Tibial artery (tissue), 4 donors: ENCODE data around the gene VAV2.

Experiments
- DNase-seq, 2 donors: peaks; one replicate each; pipeline ENCODE4 v3.0.0-alpha.2; 2019
- H3K27ac ChIP-seq, 2 donors: fragments of 200-600 bp; sonication (generic) in 1 of 2; 1 replicate in 1 of 2; 2 replicates in 1 of 2; pipeline ENCODE4 v1.5.1; 2018 to 2019; ENCODE audit warnings: mild to moderate bottlenecking in 1 of 2
- H3K27me3 ChIP-seq, 2 donors: fragments of 200-600 bp; sonication (generic) in 1 of 2; one replicate each; pipeline versions ENCODE4 v1.5.1 to v1.6.0; 2016 to 2019
- H3K36me3 ChIP-seq, 3 donors: fragments of 200-600 bp; sonication (generic) in 2 of 3; one replicate each; pipeline ENCODE4 v1.5.1; 2016 to 2019; ENCODE audit warnings: mild to moderate bottlenecking in 2 of 3
- H3K4me1 ChIP-seq, 4 donors: fragments of 200-600 bp; sonication (generic) in 2 of 4; 1 replicate in 3 of 4; 2 replicates in 1 of 4; pipeline ENCODE4 v1.5.1; 2016 to 2019
- H3K4me3 ChIP-seq, 2 donors: fragments of 200-600 bp; sonication (generic) in 1 of 2; 1 replicate in 1 of 2; 2 replicates in 1 of 2; pipeline ENCODE4 v1.5.1; 2018 to 2019; ENCODE audit warnings: mild to moderate bottlenecking in 2 of 2
- H3K9me3 ChIP-seq, 3 donors: fragments of 200-600 bp; sonication (generic) in 1 of 3; one replicate each; pipeline ENCODE4 v1.5.1; 2016 to 2019
- intact Hi-C: fragments of 100-400 bp; cut with DNase I; formaldehyde crosslinking; loops from one replicate; pipeline ENCODE4 v1.15.0; 2023; ENCODE audit warnings: low total_unique reads
- TF ChIP-seq, protein P1 (sequence below), 2 experiments: fragments of 200-600 bp in 1 of 2; fragments of 450-650 bp in 1 of 2; IDR thresholded peaks; one replicate each; pipeline ENCODE4 v1.5.1; 2017 to 2019; ENCODE audit warnings: antibody characterized with exemption in 2 of 2, mild to moderate bottlenecking in 1 of 2, moderate library complexity in 1 of 2

VAV2 gene

DNA sequence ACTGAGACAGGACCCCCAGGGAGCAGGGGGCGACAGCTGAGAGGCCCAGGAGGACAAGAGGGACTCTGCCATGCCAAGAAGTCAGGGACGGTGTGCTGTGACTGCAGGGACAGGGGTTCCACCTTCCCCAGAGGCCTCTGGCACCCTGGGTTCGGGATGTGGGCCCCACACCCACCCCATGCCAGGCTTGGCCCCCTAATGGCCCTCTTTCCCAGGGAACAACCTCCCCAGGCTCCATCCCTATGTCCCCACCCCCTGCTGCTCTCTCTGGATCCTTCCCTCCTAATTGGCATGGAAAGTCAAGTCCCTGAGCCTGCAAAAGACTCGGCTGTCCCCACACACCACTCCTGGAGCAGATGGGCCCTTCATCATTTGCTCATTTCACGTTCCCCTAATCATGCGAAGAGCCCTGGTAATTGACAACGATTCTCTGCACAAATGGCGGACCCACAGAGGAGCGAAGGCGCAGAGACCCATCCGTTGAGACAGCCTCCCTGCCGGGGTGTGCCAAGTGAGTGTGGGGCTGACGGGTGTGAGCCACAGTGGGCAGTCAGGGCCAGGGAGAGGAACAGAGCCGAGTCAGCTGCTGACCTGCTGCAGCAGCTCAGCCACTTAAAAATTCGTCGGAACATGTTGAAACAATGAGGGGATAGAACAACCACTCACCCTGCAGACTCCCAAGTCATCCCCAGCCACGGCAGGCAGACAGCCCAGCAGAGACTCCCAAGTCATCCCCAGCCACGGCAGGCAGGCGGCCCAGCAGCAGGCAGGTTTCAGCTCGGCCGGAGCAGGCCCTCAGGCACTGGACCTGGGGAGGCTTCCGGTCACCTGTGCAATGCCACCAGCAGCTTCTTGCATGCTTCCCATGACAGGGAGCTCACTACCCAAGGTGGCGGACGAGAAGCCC is 109.0 kb downstream of the VAV2 start:
- TF ChIP-seq, protein P1, sequence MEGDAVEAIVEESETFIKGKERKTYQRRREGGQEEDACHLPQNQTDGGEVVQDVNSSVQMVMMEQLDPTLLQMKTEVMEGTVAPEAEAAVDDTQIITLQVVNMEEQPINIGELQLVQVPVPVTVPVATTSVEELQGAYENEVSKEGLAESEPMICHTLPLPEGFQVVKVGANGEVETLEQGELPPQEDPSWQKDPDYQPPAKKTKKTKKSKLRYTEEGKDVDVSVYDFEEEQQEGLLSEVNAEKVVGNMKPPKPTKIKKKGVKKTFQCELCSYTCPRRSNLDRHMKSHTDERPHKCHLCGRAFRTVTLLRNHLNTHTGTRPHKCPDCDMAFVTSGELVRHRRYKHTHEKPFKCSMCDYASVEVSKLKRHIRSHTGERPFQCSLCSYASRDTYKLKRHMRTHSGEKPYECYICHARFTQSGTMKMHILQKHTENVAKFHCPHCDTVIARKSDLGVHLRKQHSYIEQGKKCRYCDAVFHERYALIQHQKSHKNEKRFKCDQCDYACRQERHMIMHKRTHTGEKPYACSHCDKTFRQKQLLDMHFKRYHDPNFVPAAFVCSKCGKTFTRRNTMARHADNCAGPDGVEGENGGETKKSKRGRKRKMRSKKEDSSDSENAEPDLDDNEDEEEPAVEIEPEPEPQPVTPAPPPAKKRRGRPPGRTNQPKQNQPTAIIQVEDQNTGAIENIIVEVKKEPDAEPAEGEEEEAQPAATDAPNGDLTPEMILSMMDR (IDR thresholded peaks at IDR 0.05), result no peak
- no peaks in the 10 kb centered on the region for H3K27me3 ChIP-seq
- no peaks in the 10 kb centered on the region for H3K9me3 ChIP-seq
- DNase-seq, result no peak
- H3K4me3 ChIP-seq, result no peak overlapping the region
- intact Hi-C loops, result no loop called here
- no peak overlapping the region for H3K27ac ChIP-seq
- peaks cover 0 to 9% (median 0%) of the 10 kb centered on the region in 4 donors for H3K4me1 ChIP-seq
- H3K36me3 ChIP-seq, result no peaks in the 10 kb centered on the region

DNA sequence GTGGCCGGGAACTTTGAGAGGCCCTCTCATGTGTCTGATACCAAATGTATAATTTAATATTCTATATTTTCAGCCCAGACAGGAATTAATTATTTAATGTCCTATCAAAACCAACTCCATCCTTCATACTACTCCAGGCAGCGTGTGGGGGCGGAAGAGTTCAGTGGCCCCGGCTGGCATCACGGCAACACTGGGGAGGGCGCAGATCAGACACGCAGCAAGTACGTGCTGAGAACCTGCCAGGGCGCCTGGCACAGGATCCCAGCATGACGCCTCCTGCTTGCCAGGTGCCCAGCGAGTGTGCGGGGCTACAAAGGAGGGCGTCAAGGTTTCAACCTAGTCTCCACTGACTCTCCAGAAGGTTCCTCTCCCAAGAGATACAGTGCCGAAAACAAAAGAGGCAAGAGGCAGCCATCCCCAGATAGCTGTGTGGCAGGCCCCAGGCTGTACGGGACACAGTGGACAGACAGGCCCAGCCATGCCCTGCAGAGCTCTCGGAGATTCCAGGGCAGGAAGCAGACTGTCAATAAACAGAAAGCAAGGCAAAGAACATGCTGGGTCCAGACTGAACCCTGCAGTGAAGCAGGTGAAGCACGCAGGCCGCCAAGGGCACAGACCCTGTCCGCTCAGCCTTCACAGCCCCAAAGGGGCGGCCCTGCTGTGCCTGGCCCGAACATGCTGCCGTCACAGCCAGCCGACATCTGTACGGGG is 110.3 kb downstream of the VAV2 start:
- no peaks in the 10 kb centered on the region for H3K9me3 ChIP-seq
- no peak overlapping the region for H3K4me3 ChIP-seq
- no peaks in the 10 kb centered on the region for H3K36me3 ChIP-seq
- no peak for DNase-seq
- no peak overlapping the region for H3K27ac ChIP-seq
- TF ChIP-seq, protein P1 (IDR thresholded peaks at IDR 0.05), result no peak
- peaks cover 0 to 9% (median 0%) of the 10 kb centered on the region in 4 donors for H3K4me1 ChIP-seq
- no peaks in the 10 kb centered on the region for H3K27me3 ChIP-seq
- intact Hi-C loops, result no loop called here

DNA sequence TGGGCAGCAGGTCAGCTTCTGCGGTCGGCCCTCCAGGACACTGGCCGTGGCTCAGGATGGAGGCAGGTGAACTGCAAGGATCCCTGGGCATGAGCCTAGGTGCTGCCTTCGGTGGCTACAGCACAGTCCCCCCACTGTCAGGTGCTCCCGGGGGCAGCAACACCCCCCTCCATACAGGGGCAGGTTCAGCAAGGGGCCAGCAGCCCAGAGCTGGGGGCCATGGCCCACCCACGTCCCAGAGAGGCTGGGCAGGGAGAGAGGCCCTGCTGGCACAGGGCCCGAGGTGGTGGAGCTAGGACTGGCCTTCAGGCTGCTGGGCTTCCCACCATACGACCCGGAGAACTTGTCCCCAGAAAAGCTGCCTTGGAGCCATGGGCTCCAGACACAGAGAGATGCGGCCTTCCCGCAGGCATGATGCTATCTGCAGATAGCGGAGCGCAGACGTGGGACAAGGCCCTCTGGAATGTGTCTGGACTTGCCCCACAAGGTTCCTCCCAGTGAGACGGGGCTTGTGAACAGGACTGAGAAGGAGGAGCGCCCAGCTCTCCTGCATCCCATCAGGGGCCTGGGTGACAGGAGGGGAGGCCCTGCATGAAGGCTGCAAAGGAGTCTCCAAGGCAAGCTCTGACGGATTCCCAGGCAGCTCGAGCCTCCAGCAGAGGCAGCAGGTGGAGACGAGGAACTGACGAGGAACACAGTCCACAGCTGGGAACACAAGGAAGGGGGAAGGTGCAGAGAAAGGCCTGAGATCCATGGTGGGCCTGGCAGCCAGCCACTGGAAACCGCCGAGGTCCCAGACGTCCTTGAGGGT is 111.1 kb downstream of the VAV2 start:
- H3K4me1 ChIP-seq, result peaks cover 0 to 9% (median 0%) of the 10 kb centered on the region in 4 donors
- intact Hi-C loops, result no loop called here
- DNase-seq, result no peak
- no peaks in the 10 kb centered on the region for H3K36me3 ChIP-seq
- TF ChIP-seq, protein P1 (IDR thresholded peaks at IDR 0.05), result no peak
- H3K27me3 ChIP-seq, result no peaks in the 10 kb centered on the region
- no peaks in the 10 kb centered on the region for H3K9me3 ChIP-seq
- no peak overlapping the region for H3K4me3 ChIP-seq
- no peak overlapping the region for H3K27ac ChIP-seq

DNA sequence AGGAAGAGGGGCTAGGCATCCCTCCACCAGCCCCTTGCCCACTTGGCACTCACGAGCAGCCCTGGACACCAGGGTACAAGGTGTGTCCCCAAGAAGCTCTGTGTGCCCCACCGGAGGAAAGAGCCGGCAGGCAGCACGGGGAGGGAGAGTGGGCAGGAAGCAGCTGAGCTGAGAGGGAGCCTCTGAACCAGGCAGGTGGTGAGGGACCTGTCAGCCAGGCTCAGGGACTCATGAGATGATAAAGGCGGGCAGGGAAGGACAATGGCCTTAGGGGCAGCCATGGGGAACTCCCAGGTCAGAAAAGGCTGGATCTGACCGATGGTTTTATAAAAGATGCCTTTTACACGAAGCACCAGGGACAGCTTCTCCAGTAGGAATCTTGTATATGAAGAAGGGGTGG is 112.0 kb downstream of the VAV2 start:
- DNase-seq, result no peak
- Histone ChIP-seq H3K4me1 (peaks cover 0 to 9% (median 0%) of the 10 kb centered on the region in 4 donors), H3K27ac (no peak overlapping the region), H3K27me3 (no peaks in the 10 kb centered on the region), H3K4me3 (no peak overlapping the region), H3K36me3 (no peaks in the 10 kb centered on the region), H3K9me3 (no peaks in the 10 kb centered on the region)
- intact Hi-C loops, result no loop called here
- TF ChIP-seq, protein P1 (IDR thresholded peaks at IDR 0.05), result no peak

DNA sequence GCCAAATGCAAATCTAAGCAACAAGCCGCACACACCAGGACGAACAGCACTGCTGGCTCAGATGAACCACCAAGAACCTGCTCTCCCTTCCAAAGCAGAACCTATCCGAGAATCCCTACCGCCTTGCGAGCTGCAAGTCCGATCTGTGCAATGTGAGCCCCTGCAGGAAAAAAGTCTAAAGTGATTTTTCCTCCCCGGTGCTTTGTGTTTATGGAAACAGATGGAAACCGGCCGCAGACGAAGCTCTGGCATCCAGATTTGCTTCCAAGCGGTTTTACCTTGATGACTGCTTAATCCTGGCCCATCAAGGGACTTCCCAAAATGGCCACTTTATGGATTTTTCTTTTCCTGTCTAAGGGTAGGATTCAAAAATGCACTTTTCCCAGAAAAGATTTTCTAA is 112.5 kb downstream of the VAV2 start:
- Histone ChIP-seq H3K27me3 (no peaks in the 10 kb centered on the region), H3K27ac (no peak overlapping the region), H3K4me3 (no peak overlapping the region), H3K9me3 (no peaks in the 10 kb centered on the region), H3K36me3 (no peaks in the 10 kb centered on the region), H3K4me1 (peaks cover 0 to 11% (median 0%) of the 10 kb centered on the region in 4 donors)
- intact Hi-C loops, result no loop called here
- no peak for DNase-seq
- TF ChIP-seq, protein P1 (IDR thresholded peaks at IDR 0.05), result no peak
